Retinal pigment epithelial cell (primary cell): ENCODE data around the gene LRRC45.

ENCODE experiments used
- DNase-seq: peaks from one replicate; pipeline ENCODE4 v3.0.0-alpha.2; 2010; ENCODE audit warnings: low read depth
- H3K4me3 ChIP-seq: 2 replicates; pipeline ENCODE4 v1.5.1; 2011; ENCODE audit warnings: mild to moderate bottlenecking, low read length, control low read depth, moderate library complexity
- TF ChIP-seq, protein P1 (sequence below): conservative IDR thresholded peaks from 2 replicates; pipeline ENCODE4 v1.5.1; 2011; ENCODE audit warnings: low read depth, low read length, control low read depth, inconsistent platforms

The LRRC45 gene

DNA sequence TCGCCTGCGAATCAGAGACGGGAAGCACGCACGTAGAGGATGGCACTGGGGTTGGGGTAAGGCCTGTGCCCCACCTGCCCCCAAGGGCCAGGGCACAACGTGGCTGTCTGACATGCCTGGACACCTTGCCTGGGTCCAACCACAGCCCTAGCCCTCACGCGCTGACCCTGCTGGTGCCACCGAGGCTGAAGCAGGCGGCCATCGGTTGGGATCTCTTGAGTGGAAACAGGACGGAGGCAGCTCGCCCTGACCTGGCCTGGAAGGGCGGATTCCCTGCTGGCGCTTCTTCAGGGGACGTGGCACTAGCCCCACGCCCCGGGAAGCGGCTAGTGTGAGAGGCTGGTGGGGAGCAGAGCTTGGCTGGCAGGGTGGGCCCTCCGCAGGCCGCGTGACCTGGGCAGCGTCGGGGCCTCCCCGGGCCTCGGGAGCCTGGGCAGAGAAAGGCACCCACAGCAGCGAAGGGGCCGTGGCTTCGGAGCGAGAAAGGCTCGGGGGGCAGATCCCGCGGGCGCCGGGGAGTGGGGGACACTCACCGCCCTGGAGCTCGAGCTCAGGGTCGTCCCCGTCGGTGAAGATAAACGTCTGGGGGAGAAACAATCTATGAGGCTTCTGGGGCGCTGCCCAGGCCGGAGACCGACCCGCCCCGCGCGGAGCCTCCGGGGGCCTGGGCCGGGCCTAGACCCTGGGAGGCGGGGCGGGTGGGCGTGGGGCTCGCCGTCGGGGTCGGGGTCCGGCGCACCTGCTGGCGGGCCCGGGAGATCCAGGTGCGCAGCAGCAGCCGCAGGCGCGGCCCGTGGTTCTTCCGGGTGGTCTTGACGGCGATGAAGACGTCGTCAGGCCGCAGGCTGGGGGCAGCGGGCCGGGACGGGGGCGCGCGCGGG, 27.9 kb downstream of the LRRC45 start:
- peak overlapping the region; percentile 79 for H3K4me3 ChIP-seq
- TF ChIP-seq, protein P1, sequence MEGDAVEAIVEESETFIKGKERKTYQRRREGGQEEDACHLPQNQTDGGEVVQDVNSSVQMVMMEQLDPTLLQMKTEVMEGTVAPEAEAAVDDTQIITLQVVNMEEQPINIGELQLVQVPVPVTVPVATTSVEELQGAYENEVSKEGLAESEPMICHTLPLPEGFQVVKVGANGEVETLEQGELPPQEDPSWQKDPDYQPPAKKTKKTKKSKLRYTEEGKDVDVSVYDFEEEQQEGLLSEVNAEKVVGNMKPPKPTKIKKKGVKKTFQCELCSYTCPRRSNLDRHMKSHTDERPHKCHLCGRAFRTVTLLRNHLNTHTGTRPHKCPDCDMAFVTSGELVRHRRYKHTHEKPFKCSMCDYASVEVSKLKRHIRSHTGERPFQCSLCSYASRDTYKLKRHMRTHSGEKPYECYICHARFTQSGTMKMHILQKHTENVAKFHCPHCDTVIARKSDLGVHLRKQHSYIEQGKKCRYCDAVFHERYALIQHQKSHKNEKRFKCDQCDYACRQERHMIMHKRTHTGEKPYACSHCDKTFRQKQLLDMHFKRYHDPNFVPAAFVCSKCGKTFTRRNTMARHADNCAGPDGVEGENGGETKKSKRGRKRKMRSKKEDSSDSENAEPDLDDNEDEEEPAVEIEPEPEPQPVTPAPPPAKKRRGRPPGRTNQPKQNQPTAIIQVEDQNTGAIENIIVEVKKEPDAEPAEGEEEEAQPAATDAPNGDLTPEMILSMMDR: no peak
- DNase-seq: no peak

DNA sequence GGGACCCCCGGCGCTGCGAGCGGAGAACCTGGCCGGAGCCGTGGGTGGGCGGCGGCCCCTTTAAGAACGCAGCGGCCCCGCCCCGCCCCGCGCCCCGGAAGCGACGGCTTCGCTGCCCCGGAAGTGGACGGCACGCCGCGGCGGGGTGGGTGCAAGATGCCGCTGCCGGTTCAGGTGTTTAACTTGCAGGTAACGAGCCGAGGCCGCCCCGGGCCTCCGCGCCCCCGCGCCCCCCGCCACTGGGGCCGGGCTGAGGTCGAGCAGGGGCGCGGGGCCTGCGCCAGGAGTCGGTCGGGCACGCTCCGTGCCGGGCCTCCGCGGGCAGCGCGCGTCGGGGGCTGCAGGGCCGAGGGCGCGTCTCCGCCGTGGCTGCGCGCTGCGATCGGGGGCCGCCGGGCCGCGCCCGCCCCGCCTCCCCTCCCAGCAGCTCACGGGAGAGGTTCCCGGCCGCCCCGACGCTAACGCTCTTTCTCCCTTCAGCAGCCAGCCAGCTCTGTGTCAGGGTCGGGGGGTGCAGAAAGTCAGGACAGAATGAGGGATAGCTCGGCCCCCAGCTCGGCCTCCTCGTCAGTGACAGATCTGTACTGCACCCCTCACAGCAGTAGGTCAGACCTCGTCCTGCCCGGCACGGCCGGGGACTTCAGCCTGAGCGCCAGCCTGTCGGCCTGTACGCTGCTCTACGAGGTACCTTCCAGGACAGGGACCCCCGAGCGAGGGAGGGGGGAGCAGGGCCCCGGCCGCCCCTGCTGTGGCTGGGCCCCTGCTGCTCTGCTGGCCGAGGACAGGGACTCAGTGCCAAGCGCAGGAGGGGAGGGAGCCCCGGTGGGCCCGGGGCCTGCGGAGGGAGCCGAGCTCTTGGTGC, 28.9 kb downstream of the LRRC45 start, which contains the start of the genes GPS1 and RFNG:
TSS of gene GPS1 (plus strand) at position 123 of the 862 bp plus-strand sequence. CDS start at position 157, 34 bp downstream.
TSS of gene RFNG (minus strand) at position 36 of the 862 bp plus-strand sequence. CDS start 45 bp downstream, outside the sequence.
- H3K4me3 ChIP-seq: peak within 1 kb of the TSS; percentile 79
- no peak for DNase-seq
- TF ChIP-seq, protein P1: no peak

DNA sequence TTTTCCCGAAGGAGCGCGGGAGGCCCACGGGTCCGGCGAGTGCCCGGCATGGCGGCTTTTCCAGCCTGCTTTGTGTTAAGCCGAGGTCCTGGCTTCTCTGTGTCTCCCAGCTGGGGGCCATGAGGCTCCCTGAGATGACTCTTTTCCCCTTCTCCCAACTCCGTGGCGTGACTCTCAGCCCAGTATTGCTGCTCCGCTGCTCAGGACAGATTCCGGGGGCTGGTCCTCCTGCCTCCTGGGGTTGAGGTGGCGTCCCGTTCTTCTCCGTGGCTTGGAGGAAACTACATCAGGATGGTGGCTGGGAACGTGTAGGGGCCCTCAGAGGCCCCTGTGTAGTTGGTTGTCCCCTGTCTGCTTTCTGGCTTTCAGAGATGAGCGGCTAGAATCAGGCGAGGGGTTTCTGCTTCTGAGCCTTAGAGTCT, 29.5 kb downstream of the LRRC45 start:
- H3K4me3 ChIP-seq: peak overlapping the region; percentile 79
- no peak for DNase-seq
- TF ChIP-seq, protein P1: no peak

DNA sequence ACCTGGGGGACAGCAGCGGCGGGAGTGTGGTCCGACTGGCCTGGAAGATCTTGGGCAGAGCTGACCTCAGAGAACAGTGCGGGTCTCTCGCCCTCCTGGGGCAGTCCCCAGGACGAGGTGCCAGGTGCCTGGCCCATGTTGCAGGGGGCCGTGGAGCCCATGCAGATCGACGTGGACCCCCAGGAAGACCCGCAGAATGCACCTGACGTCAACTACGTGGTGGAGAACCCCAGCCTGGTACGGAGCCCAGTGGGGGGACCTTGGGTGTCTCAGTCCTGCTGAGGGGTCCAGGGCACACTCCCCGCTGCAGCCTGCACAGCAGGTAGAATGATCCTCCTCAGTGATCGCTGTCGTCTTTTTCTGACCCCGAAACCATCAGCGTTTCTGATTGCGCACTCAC, 30.0 kb downstream of the LRRC45 start:
- no peak for DNase-seq
- peak overlapping the region; percentile 79 for H3K4me3 ChIP-seq
- TF ChIP-seq, protein P1: no peak

DNA sequence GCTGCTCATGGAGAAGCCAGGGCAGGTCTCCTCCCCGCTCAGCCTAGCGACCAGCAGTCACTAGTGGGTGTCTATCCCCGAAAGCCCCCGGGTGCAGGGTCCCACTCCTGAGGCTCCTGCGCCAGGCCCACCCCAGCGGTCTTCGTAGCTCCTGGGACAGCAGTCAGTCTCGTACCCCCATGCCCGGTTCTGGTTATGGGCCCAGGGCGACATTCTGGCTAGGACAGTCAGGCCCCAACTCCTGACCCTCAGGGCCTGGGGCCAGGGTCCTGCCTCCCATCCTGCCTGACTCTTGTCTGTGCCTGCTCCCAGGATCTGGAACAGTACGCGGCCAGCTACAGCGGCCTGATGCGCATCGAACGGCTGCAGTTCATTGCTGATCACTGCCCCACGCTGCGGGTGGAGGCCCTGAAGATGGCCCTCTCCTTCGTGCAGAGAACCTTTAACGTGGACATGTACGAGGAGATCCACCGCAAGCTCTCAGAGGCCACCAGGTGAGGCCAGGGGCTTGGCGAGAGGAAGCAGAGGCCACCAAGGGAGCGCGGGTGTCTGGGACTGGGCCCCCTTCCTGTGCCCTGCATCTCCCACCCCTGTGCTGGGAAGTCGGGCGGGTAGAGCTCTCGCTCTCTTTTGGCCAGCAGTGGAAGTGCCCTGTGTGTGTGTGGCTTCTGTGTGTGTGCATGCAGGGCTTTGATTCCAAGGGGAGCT, 30.6 kb downstream of the LRRC45 start:
- no peak for DNase-seq
- TF ChIP-seq, protein P1: no peak
- no peak overlapping the region for H3K4me3 ChIP-seq

DNA sequence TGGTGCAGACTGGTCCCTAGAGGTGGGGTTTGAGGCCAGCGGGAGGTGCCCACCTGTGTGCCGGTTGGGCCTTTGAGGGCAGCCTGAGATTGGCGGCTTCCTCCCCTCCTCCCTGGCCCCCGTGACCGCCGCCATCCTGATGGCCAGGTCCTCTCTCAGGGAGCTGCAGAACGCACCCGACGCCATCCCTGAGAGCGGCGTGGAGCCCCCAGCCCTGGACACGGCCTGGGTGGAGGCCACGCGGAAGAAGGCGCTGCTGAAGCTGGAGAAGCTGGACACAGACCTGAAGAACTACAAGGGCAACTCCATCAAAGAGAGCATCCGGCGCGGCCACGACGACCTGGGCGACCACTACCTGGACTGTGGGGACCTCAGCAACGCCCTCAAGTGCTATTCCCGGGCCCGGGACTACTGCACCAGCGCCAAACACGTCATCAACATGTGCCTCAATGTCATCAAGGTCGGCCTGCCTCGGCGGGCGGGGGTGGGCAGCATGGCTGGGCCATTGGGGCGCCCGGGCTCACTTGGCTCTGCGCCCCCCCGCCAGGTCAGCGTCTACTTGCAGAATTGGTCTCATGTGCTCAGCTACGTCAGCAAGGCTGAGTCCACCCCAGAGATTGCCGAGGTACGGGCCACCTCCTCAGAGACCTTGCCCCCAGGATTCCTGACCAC, 31.4 kb downstream of the LRRC45 start:
- TF ChIP-seq, protein P1: no peak
- no peak for DNase-seq
- no peak overlapping the region for H3K4me3 ChIP-seq
